NCI-H1930 (cell line): ENCODE measurements around the gene NFATC3.
A peak's percentile ranks its signal among the peaks of the same experiment; 100 is the strongest.

ENCODE experiments used
- DNase-seq, 2 experiments: peaks; one replicate each; lab custom pipeline; 2025; lab: John Stamatoyannopoulos, UW

Gene NFATC3

DNA sequence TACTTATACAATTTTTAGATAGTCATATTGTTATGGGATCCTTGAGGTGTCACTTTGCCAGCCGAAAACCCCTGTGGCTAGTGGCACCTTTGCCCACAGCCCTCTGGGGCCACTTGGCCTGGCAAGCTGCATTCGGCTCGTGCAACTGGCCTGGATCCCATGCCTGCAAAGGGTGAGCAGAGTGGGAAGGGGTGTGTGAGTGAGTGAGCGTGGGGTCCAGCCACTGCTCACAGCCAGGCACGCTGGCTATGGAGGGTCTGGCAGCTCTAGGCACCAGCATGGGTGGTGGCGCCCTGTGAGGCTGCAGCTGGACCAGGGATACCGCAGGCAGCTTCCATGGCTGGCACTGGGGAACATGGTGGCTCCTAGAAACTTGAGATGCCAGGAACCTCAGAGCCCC, 101.7 kb downstream of the NFATC3 start:
- DNase-seq, result no peak

DNA sequence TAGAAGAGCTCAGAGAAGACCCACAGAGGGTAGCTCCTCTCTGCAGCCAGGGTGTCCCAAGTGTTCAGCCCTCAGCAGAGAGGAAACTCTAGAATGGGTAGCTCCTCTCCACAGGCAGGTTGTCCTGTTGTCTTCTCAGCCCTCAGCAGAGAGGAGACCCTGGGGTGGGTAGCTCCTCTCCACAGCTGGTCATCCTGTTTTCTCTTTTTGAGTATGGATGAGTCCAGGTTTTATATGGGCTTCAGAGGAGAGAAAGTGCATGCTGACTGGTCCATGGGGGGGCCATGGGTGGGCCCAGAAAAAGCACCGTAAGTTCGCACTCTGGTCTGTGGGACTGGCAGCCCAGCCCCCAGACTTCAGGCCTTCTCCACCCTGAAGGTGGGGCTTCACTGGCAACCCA, 102.3 kb downstream of the NFATC3 start:
- no peak for DNase-seq

DNA sequence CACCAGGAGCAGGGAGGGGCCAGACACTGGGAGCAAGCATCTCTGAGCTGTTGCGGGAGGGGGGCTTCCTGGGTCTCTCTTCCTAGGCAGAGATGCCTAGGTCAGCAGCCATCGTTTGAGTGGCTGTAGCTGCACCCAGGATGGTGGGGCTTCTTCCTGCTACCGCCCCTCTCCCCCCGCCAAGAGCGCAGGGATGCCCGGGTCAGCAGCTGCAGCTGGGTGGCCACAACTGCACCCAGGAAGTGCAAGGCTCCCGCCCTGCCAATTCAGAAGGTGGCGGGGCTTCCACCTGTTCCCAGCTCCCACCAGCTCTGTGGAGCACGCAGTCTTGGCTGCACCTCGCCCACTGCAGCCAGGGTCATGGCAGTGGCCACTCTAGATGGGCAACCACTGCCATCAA, 103.0 kb downstream of the NFATC3 start:
- DNase-seq, result no peak

DNA sequence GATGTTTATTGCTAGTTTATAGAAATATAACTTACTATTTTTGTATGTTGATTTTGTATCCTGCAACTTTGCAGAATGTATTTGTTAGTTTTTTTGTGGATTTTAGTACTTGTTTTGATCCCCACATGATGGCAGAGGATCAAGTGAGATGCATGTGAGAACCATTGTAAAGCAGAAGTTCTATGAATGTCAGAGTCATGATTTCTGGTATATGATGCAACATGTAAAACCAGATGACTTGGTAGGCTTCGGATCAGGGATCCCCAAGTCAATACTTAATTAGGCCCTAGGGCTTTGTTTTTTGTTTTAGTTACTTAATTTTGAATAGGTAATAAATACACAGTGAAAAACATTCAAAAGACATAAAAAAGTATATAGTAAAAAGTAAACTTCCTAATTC, 104.9 kb downstream of the NFATC3 start:
- no peak for DNase-seq

- no peak for DNase-seq
These were observed 105.8 kb downstream of the NFATC3 start for GRCh38 chr16:68190736-68191510.

DNA sequence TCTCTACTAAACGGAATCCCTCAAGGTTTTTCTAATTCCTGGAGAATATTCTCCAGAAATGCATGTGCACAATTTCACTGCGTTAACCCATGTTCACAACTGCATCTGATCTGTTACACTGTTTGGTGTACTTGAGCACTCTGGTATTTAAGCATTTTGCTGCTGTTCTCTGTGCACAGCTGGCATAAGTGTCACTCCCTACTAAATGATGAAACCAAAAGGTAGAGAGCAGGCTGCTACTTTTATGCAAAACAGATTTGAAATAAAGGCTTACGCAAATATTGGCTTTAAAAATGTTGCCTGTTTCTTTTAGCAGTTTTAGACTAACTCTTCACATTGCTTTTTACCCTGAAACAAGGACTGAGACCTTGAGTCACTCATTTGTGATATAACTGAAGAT, 109.1 kb downstream of the NFATC3 start:
- DNase-seq, result no peak

DNA sequence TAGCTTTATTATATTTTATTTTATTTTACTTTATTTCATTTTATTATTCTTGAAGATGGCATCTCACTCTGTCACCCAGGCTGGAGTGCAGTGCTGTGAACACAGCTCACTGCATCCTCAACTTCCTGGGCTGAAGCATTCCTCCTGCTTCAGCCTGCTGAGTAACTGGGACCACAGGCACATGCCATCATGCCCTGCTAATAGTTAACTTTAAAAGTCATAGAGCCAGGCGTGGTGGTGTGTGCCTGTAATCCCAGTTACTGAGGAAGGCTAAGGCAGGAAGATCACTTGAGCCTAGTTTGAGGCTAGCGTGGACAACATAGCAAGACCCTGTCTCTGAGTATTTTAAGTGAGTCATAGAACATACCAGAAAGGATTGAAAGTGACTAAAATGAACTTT, 112.1 kb downstream of the NFATC3 start:
- no peak for DNase-seq

- DNase-seq, result no peak
These were observed 115.1 kb downstream of the NFATC3 start for GRCh38 chr16:68200088-68200783.

- no peak for DNase-seq
These were observed 116.9 kb downstream of the NFATC3 start for GRCh38 chr16:68202091-68202519.

DNA sequence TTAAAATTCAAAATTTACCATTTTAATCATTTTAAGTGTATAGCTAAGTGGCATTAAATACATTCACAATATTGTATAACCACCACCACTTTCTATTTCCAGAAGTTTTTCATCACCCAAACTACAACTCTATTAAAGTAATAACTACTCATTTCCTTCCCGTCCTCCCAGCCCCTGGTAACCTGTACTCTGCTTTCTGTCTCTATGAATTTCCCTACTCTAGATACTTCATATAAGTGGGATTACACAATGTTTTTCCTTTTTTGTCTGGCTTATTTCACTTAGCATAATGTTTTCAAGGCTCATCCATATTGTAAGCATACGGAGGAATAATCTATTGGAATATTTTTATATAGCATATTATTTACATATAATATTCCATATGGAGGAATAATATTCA, 121.1 kb downstream of the NFATC3 start:
- DNase-seq, result no peak

- no peak for DNase-seq
These were observed 129.6 kb downstream of the NFATC3 start for GRCh38 chr16:68214726-68215125.

DNA sequence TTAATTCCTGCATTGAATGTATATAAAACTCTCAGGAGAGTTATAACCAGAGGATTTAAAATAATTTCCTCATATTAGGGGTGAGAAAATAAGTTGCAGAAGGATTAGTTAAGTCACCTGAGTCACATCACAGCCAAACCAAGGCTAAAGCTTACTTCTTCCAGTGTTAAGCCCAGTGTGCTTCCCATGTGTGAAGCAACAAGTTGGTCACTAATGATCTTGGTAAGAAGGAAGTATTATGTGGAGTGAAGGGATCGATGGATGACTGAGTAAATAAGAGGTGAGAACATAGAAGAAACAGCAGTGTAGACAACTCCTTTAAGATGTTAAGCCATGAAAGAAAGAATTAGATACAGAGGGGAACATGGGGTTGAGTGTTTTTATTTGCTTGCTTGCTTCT, 130.1 kb downstream of the NFATC3 start:
- no peak for DNase-seq

- no peak for DNase-seq
These were observed 131.1 kb downstream of the NFATC3 start for GRCh38 chr16:68216240-68216639.

- no peak for DNase-seq
These were observed 132.3 kb downstream of the NFATC3 start for GRCh38 chr16:68217506-68217905.

DNA sequence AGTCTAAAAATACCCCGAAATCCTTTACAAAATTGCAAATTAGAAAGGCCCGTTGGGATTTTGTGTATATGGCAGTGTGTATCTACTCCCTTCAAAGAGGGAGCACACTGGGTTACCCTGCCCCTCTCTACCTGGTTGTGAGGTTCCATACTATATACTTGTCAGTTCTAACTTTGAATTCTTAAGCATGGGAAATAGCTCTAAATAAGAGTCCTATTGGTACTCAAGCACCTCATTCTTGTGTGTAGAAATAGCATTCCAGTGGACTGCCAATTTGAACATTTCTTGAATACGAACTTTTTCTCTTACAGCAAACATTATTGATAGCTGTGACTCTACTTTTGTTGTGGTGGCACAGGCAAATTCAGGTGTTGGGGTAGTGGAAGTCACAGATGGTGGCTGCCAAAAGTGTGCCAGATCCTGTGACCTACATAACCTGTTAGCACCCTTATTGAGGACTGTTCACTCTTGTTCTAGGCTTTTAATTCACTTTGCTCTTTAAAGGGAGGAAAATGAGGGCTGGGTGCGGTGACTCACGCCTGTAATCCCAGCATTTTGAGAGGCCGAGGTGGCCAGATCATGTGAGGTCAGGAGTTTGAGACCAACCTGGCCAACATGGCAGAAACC, 134.7 kb downstream of the NFATC3 start:
- DNase-seq, result no peak

DNA sequence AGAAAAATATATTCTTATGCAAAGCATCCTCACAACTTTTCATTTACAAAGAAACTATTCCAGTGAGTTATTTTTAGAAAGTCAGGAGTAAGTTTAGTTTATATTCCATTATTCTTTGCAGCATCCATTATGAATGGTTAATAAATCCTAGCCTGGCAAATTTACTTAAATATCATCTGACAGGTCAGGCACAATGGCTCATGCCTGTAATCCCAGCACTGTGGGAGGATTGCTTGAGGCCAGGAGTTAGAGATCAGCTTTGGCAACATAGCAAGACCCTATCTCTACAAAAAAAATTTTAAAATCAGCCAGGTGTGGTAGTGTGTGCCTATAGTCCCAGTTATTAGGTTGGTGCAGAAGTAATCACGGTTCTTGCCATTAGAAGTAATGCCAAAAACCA, 137.9 kb downstream of the NFATC3 start:
- DNase-seq, result no peak

- no peak for DNase-seq
These were observed 140.9 kb downstream of the NFATC3 start for GRCh38 chr16:68226116-68226515.

DNA sequence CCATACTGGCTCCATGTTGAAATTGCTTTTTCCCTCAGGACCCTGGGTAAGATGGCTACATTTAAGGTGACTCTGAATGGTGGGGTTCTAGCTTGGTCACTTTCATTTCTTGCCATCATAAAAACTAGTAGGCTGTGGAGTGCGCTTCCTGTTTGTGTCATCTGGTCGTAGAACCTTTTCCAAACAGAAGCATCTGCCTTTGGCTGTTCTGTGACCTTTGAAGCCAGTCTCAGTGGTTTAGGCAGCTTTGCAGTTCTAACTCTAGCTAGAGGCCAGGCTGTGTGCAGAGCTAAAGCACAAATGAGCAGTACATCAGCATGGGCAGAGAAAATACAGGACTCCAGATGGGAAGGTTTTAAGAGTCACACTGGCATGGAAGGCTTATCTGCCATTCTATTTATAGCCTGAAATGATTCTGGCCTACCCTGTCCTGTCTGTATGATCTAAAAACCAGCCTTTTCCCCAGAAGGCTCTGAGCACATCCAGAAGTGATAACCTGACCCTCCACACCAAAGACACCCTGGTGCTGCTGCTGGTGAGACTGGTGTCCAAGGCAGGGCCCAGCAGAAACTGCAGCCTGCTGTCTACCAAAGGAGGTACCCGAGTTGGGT, 142.1 kb downstream of the NFATC3 start:
- DNase-seq, result no peak

DNA sequence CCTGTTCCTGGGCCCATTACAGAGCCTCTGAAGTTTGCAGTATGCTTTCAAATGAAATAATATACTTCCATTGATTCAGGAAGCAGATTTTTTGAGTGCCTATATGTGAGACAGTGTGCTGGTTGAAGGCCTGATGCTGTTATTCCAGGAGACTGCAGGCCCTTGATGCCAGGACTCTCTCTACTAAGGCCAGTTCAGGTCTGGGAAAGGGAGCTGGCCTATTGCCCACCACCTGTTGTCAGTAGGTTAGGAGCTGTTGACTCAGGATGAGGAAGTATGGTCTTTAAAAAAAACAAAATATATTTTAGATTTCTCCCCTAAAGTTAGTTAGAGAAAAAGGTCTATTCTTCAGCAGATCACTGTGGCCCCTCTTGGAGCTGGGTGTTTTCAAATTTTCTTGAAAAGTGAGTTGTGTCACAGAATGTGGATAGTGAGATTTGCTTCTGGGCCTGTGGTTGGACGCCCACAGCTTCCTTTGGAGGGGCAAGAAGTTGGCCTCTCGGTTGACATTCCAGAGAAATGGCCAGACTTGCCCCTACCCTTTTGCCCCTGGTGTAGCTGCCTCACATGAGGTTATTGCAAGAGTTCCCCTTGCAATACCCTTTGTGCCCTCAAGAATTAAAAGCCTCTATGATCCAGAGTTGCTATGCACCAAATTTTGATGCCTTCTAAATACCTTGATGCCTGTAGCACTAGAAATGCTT, 142.8 kb downstream of the NFATC3 start:
- no peak for DNase-seq

DNA sequence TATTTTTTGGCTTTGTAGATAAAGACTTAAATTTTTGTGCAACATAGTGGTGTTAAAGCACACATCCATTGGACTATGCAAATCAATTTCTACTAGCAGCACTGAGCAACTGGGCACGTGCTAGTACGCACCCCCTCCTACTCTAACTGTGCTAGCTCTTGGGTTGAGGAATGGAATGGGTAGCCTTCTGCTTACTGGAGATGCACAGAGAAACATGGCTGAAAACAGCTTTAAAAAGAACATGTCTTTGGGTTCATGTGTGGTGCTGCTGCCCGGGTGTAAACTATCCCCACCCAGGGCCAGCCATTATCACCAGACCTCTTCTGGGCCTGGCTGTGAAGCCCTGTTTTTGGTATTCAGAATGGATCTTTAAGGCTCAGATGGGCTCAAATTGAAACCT, 143.5 kb downstream of the NFATC3 start:
- no peak for DNase-seq

DNA sequence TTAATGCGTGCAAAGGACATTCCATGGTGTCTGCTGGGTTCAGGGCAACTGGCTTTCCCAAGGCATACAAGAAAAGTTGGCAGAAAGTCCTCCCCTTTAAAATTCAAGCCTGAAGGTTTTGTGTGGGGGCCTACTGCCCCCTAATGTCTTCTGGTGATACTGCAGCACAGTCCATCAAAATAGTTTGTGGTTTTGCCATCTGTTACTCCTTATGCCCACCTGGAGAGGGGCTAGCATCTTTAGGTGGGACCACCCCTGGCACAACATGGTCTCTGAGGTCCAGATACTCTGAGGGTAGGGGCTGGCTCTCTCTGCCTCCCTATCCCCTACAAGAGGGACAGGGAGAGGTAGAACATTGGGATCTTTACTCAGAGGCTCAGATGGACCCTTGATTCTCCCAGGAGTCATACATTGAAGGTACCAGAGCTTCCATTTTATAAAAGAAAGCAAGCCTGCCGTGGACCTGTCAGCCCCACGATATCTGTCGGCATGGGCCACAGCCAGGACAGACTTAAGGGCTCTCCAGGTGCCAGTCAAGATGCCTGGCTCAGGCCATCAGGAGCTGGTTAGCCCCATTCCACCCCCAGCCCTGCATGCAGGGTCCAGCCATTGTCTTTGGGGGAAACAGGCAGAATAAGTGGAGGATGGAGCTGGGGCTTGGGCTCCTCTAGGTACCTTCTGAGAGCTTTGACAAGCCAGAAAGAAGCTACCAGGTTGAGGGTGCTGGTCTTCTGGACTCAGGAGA, 144.4 kb downstream of the NFATC3 start:
- peak in 1 of 2 experiments; percentile 15 for DNase-seq
